Endothelial cell of umbilical vein (primary cell): Measurements from ENCODE around the gene CHN2.

Experiments used
- JUN ChIP-seq: IDR thresholded peaks from 2 replicates; pipeline ENCODE4 v1.6.1; 2011; ENCODE audit warnings: borderline replicate concordance, low read depth; ENCODE audit not compliant: insufficient read length, insufficient read depth
- POLR2A ChIP-seq: IDR thresholded peaks from 2 replicates; pipeline ENCODE4 v1.6.1; 2012; ENCODE audit warnings: low read depth, mild to moderate bottlenecking, control low read depth, low read length
- POLR2AphosphoS5 ChIP-seq: IDR thresholded peaks from 2 replicates; pipeline ENCODE4 v1.6.1; 2012; ENCODE audit warnings: low read depth, mild to moderate bottlenecking, control low read depth, low read length, moderate library complexity; ENCODE audit not compliant: insufficient read depth
- TF ChIP-seq, protein P1 (sequence below): IDR thresholded peaks from 2 replicates; pipeline ENCODE4 v1.6.1; 2011; ENCODE audit not compliant: insufficient read depth, insufficient read length

DNA sequence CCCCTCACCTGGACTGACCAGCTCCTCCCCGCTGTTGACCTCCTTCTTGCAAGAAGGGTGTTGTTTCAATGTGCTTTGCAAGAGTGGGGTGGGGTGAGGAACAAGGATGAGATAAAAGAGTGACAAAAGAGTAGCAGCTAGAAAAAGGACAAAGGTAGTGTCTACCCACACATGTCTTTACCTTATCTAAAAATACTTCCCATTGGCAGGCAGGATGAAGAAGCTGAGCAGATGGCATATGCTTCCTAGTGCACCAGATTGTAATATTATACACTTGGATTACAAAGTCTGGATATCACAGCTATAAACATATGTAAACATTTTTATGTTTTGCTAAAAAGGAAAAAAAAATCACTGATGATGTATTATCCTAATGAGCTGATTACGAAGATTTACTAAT is 34.5 kb downstream of the CHN2 start:
- TF ChIP-seq, protein P1, sequence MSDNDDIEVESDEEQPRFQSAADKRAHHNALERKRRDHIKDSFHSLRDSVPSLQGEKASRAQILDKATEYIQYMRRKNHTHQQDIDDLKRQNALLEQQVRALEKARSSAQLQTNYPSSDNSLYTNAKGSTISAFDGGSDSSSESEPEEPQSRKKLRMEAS = no peak
- TF ChIP-seq JUN (no peak), POLR2AphosphoS5 (no peak), POLR2A (no peak)
